ENCODE data around the gene PSORS1C1.

DNA sequence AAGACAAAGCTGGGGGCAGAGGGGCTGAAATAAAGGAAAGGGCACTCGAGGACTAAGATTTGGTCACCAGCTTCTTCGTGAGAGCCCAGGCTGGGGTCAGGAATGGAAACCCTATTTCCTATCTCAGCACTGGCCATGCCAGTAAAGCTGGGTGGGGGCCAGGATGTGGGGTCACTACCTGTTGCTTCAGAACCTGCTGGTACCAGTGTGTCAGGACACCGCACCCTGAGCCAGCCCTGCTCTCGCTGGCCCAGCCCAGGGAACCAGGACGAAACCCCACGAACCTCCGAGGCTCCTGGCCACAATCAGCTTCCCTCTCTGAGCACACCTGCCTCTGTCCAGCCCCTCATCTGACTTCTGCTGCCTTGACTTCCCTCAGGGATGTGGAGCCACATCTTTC, 3.6 kb downstream of the PSORS1C1 start:
- TF ChIP-seq, protein P1, sequence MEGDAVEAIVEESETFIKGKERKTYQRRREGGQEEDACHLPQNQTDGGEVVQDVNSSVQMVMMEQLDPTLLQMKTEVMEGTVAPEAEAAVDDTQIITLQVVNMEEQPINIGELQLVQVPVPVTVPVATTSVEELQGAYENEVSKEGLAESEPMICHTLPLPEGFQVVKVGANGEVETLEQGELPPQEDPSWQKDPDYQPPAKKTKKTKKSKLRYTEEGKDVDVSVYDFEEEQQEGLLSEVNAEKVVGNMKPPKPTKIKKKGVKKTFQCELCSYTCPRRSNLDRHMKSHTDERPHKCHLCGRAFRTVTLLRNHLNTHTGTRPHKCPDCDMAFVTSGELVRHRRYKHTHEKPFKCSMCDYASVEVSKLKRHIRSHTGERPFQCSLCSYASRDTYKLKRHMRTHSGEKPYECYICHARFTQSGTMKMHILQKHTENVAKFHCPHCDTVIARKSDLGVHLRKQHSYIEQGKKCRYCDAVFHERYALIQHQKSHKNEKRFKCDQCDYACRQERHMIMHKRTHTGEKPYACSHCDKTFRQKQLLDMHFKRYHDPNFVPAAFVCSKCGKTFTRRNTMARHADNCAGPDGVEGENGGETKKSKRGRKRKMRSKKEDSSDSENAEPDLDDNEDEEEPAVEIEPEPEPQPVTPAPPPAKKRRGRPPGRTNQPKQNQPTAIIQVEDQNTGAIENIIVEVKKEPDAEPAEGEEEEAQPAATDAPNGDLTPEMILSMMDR (IDR thresholded peaks at IDR 0.05; ENCODE audit: insufficient read depth, low read length): no peak
- TF ChIP-seq, protein P2, sequence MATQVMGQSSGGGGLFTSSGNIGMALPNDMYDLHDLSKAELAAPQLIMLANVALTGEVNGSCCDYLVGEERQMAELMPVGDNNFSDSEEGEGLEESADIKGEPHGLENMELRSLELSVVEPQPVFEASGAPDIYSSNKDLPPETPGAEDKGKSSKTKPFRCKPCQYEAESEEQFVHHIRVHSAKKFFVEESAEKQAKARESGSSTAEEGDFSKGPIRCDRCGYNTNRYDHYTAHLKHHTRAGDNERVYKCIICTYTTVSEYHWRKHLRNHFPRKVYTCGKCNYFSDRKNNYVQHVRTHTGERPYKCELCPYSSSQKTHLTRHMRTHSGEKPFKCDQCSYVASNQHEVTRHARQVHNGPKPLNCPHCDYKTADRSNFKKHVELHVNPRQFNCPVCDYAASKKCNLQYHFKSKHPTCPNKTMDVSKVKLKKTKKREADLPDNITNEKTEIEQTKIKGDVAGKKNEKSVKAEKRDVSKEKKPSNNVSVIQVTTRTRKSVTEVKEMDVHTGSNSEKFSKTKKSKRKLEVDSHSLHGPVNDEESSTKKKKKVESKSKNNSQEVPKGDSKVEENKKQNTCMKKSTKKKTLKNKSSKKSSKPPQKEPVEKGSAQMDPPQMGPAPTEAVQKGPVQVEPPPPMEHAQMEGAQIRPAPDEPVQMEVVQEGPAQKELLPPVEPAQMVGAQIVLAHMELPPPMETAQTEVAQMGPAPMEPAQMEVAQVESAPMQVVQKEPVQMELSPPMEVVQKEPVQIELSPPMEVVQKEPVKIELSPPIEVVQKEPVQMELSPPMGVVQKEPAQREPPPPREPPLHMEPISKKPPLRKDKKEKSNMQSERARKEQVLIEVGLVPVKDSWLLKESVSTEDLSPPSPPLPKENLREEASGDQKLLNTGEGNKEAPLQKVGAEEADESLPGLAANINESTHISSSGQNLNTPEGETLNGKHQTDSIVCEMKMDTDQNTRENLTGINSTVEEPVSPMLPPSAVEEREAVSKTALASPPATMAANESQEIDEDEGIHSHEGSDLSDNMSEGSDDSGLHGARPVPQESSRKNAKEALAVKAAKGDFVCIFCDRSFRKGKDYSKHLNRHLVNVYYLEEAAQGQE (IDR thresholded peaks at IDR 0.05; ENCODE audit: insufficient replicate concordance, low read depth): no peak
- no peak for TF ChIP-seq POLR2AphosphoS5 (IDR thresholded peaks at IDR 0.05; ENCODE audit: low read depth)

Data from HL-60 (cell line).